ENCODE results near the gene RUNX2.

- TF ChIP-seq POLR2A (IDR thresholded peaks at IDR 0.05; ENCODE audit: low read length) (no peak), GATA1 (IDR thresholded peaks at IDR 0.05; ENCODE audit: low read depth, low read length) (no peak)
These were observed 108.7 kb downstream of the RUNX2 start for GRCh38 chr6:45436544-45437438.

All from erythroblast (primary cell).